GM12801 (cell line): ENCODE data around the gene MALT1.

Experiments
- TF ChIP-seq, protein P1 (sequence below): IDR thresholded peaks from one replicate; pipeline ENCODE4 v1.5.1; 2011; ENCODE audit warnings: control low read depth; ENCODE audit not compliant: insufficient read length; ENCODE audit errors: extremely low read depth

Gene MALT1

GRCh38 chr18:58785171-58785805 is 114.0 kb downstream of the MALT1 start:
- TF ChIP-seq, protein P1, sequence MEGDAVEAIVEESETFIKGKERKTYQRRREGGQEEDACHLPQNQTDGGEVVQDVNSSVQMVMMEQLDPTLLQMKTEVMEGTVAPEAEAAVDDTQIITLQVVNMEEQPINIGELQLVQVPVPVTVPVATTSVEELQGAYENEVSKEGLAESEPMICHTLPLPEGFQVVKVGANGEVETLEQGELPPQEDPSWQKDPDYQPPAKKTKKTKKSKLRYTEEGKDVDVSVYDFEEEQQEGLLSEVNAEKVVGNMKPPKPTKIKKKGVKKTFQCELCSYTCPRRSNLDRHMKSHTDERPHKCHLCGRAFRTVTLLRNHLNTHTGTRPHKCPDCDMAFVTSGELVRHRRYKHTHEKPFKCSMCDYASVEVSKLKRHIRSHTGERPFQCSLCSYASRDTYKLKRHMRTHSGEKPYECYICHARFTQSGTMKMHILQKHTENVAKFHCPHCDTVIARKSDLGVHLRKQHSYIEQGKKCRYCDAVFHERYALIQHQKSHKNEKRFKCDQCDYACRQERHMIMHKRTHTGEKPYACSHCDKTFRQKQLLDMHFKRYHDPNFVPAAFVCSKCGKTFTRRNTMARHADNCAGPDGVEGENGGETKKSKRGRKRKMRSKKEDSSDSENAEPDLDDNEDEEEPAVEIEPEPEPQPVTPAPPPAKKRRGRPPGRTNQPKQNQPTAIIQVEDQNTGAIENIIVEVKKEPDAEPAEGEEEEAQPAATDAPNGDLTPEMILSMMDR: no peak

DNA sequence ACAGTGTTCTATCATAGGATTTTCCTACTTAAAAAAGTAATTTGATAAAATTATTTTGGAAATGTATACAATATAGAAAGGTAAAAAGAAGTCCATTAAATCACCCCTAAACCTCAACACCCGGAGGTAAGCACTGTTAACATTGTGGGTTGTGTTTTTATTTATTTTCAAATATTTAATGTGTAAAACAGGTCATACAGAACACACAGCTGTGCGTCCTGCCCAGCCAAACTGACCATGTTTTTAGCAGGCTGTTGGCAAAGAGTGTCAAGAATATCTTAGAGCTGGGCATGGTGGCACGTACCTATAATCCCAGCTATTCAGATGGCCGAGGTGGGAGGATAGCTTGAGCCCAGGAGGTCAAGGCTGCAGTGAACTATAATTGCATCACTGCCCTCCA is 114.6 kb downstream of the MALT1 start:
- TF ChIP-seq, protein P1: no peak

DNA sequence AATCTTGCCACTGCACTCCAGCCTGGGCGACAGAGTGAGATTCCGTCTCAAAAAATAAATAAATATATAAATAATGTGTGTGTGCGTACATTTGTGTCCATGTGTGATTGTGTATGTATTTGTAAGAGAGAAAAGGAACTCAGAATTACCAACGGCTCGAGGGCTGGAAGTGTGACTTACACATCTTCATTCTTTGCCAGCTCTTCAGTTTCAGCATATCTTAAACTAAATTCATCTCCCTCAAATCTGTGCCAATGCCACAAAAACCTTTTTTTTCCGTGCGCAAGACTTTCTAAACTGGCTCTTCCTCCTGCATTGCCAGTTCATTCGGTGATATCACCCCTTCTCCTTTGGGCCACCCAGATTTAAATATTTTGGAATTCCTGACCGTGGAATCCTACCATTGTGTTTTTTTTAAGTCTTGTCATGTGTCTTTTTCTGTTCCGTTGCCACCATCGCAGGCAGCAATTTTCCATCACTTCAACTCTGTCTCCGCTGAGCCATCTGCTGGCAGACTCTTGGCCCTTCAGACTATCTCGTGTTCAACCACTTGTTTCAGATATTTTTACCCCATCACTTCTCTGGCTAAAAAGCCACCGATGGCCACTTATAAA is 116.4 kb downstream of the MALT1 start:
- TF ChIP-seq, protein P1: no peak

- TF ChIP-seq, protein P1: no peak
These were observed 117.2 kb downstream of the MALT1 start for GRCh38 chr18:58788470-58788869.

- TF ChIP-seq, protein P1: no peak
These were observed 118.0 kb downstream of the MALT1 start for GRCh38 chr18:58788971-58789875.

DNA sequence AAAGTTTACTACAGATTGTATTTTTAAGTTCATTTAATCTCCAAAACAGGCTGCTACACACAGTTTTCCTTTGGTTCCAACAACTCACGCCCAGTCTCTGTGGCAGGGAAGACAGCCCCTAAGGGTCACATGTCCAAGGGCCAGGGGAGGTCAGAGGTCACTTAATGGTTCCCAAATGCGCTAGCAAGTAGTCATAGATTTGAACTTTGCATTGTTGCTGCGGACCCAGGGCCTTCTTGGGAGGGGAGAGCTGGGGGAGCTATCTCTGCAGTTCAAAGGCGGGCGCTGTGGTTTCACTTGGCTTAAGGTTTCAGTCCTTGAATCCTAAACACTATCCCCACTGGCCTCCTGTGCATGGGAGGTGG is 118.6 kb downstream of the MALT1 start:
- TF ChIP-seq, protein P1: no peak

DNA sequence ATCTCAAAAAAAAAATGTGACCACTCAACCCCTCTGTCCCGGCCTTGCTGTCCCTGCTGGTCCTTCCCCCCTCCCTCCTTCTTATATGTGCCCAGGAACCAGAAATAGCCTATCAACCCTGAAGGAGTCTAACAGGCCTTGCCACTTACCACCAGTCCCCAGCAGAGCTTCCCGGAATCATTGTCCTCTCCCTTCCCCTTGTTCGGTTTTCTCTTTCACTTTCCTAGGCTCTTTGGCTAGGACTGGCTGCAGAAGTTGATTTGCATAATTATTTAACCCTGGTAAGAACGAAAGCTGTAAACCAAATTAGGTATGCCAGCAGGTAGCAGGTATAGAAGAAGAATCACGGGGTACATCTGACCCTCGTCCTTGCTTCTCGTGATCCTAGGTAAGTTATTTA is 120.8 kb downstream of the MALT1 start:
- TF ChIP-seq, protein P1: no peak
